ENCODE data around the gene DOK7. TPM values are rescaled to one million over a fixed set of nuclear protein-coding genes. Genes with fewer than 3 reads are reported as not detected.

Gene DOK7
- total RNA-seq, 1 donor from 2014 or later: 5.1 TPM

GRCh38 chr4:3516061-3516835 is 53.1 kb downstream of the DOK7 start:
- H3K27ac Mint-ChIP-seq (ENCODE audit: unreplicated experiment): no peak overlapping the region
- H3K27me3 Mint-ChIP-seq (ENCODE audit: unreplicated experiment): peaks cover 5% of the 10 kb centered on the region
- DNase-seq: peak; percentile 10
- H3K4me1 Mint-ChIP-seq (ENCODE audit: low read depth, unreplicated experiment): peaks cover 3% of the 10 kb centered on the region
- peaks cover 5% of the 10 kb centered on the region for H3K9me3 Mint-ChIP-seq (ENCODE audit: unreplicated experiment)
- TF ChIP-seq, protein P1, sequence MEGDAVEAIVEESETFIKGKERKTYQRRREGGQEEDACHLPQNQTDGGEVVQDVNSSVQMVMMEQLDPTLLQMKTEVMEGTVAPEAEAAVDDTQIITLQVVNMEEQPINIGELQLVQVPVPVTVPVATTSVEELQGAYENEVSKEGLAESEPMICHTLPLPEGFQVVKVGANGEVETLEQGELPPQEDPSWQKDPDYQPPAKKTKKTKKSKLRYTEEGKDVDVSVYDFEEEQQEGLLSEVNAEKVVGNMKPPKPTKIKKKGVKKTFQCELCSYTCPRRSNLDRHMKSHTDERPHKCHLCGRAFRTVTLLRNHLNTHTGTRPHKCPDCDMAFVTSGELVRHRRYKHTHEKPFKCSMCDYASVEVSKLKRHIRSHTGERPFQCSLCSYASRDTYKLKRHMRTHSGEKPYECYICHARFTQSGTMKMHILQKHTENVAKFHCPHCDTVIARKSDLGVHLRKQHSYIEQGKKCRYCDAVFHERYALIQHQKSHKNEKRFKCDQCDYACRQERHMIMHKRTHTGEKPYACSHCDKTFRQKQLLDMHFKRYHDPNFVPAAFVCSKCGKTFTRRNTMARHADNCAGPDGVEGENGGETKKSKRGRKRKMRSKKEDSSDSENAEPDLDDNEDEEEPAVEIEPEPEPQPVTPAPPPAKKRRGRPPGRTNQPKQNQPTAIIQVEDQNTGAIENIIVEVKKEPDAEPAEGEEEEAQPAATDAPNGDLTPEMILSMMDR (IDR thresholded peaks at IDR 0.05; ENCODE audit: partially characterized antibody, unreplicated experiment): no peak
- H3K4me3 Mint-ChIP-seq (ENCODE audit: unreplicated experiment): no peak overlapping the region
- H3K36me3 Mint-ChIP-seq (ENCODE audit: unreplicated experiment): peaks cover 4% of the 10 kb centered on the region

GRCh38 chr4:3516836-3517730 is 54.0 kb downstream of the DOK7 start:
- no peak overlapping the region for H3K27ac Mint-ChIP-seq (ENCODE audit: unreplicated experiment)
- H3K9me3 Mint-ChIP-seq (ENCODE audit: unreplicated experiment): peaks cover 5% of the 10 kb centered on the region
- DNase-seq: peak; percentile 8
- peaks cover 8% of the 10 kb centered on the region for H3K4me1 Mint-ChIP-seq (ENCODE audit: low read depth, unreplicated experiment)
- no peak overlapping the region for H3K4me3 Mint-ChIP-seq (ENCODE audit: unreplicated experiment)
- H3K36me3 Mint-ChIP-seq (ENCODE audit: unreplicated experiment): peaks cover 4% of the 10 kb centered on the region
- TF ChIP-seq, protein P1 (IDR thresholded peaks at IDR 0.05; ENCODE audit: partially characterized antibody, unreplicated experiment): no peak
- H3K27me3 Mint-ChIP-seq (ENCODE audit: unreplicated experiment): peaks cover 5% of the 10 kb centered on the region

- Mint-ChIP-seq H3K36me3 (ENCODE audit: unreplicated experiment) (peaks cover 2% of the 10 kb centered on the region), H3K4me1 (ENCODE audit: low read depth, unreplicated experiment) (peaks cover 8% of the 10 kb centered on the region), H3K9me3 (ENCODE audit: unreplicated experiment) (peaks cover 5% of the 10 kb centered on the region), H3K4me3 (ENCODE audit: unreplicated experiment) (no peak overlapping the region), H3K27me3 (ENCODE audit: unreplicated experiment) (peaks cover 4% of the 10 kb centered on the region), H3K27ac (ENCODE audit: unreplicated experiment) (no peak overlapping the region)
- peak; percentile 17 for DNase-seq
- TF ChIP-seq, protein P1 (IDR thresholded peaks at IDR 0.05; ENCODE audit: partially characterized antibody, unreplicated experiment): no peak
Measured at GRCh38 chr4:3517731-3518510, 54.8 kb downstream of the DOK7 start.

GRCh38 chr4:3518511-3518880 is 55.4 kb downstream of the DOK7 start:
- Mint-ChIP-seq H3K4me3 (ENCODE audit: unreplicated experiment) (no peak overlapping the region), H3K9me3 (ENCODE audit: unreplicated experiment) (peaks cover 5% of the 10 kb centered on the region), H3K27ac (ENCODE audit: unreplicated experiment) (no peak overlapping the region), H3K36me3 (ENCODE audit: unreplicated experiment) (no peaks in the 10 kb centered on the region), H3K27me3 (ENCODE audit: unreplicated experiment) (peaks cover 5% of the 10 kb centered on the region), H3K4me1 (ENCODE audit: low read depth, unreplicated experiment) (peaks cover 8% of the 10 kb centered on the region)
- TF ChIP-seq, protein P1 (IDR thresholded peaks at IDR 0.05; ENCODE audit: partially characterized antibody, unreplicated experiment): no peak
- DNase-seq: peak; percentile 12
